ENCODE results near the gene ME3.

DNA sequence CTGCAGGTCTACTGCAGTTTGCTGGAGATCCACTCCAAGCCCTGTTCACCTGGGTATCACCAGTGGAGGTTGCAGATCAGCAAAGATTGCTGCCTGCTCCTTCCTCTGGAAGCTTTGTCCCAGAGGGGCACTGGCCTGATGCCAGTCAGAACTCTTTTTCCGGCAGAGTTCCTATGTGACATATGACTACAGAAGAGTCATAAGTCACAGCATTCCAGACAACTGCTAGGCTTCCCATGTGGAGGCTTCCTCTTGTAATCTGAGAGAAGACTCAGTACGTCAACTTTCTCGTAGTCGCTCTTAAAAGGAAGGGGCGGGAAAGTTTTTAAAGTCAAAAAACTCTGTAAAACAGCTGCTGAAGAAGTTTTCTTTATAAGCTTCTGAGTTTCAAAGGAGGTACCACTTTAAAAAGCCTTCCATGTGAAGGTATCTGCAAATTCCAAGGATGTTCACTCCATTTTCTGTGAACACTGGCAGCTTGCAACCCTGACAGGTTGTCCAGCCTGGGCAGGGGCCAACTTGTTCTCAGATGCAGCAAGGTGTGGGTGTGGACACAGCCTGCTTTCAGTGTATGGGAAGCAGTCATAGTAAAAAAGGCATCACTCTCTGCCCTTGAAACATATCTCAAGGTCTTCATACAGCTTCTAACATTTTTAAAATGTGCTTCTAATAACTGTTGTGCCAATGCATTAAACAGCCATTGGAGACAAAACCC, 97.8 kb downstream of the ME3 start:
- TF ChIP-seq, protein P1, sequence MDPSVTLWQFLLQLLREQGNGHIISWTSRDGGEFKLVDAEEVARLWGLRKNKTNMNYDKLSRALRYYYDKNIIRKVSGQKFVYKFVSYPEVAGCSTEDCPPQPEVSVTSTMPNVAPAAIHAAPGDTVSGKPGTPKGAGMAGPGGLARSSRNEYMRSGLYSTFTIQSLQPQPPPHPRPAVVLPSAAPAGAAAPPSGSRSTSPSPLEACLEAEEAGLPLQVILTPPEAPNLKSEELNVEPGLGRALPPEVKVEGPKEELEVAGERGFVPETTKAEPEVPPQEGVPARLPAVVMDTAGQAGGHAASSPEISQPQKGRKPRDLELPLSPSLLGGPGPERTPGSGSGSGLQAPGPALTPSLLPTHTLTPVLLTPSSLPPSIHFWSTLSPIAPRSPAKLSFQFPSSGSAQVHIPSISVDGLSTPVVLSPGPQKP (IDR thresholded peaks at IDR 0.05; ENCODE audit: low read depth, low read length), result no peak
- TF ChIP-seq MAZ (IDR thresholded peaks at IDR 0.05; ENCODE audit: borderline replicate concordance, low read depth, low read length) (no peak), HOXB13 (CRISPR knock-in tag; IDR thresholded peaks at IDR 0.05; ENCODE audit: low read depth) (no peak), NR3C1 (IDR thresholded peaks at IDR 0.05) (no peak), BHLHE40 (IDR thresholded peaks at IDR 0.05; ENCODE audit: low read depth, low read length) (no peak)
- TF ChIP-seq, protein P2, sequence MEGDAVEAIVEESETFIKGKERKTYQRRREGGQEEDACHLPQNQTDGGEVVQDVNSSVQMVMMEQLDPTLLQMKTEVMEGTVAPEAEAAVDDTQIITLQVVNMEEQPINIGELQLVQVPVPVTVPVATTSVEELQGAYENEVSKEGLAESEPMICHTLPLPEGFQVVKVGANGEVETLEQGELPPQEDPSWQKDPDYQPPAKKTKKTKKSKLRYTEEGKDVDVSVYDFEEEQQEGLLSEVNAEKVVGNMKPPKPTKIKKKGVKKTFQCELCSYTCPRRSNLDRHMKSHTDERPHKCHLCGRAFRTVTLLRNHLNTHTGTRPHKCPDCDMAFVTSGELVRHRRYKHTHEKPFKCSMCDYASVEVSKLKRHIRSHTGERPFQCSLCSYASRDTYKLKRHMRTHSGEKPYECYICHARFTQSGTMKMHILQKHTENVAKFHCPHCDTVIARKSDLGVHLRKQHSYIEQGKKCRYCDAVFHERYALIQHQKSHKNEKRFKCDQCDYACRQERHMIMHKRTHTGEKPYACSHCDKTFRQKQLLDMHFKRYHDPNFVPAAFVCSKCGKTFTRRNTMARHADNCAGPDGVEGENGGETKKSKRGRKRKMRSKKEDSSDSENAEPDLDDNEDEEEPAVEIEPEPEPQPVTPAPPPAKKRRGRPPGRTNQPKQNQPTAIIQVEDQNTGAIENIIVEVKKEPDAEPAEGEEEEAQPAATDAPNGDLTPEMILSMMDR (IDR thresholded peaks at IDR 0.05), result no peak

Measured in A549 (cell line).